Subcutaneous abdominal adipose tissue (tissue), 5 donors: Measurements from ENCODE around the gene PPP1R17.

Source experiments
- H3K27ac ChIP-seq: one replicate; pipeline ENCODE4 v1.7.0; 2013; ENCODE audit warnings: low read depth, mild to moderate bottlenecking, inconsistent platforms, low read length, moderate library complexity
- H3K27me3 ChIP-seq, 5 donors: one replicate each; pipeline ENCODE4 v1.7.0; 2013; ENCODE audit warnings: low read length in 5 of 5, inconsistent platforms in 1 of 5; ENCODE audit not compliant: control insufficient read depth in 5 of 5, insufficient read depth in 4 of 5
- H3K36me3 ChIP-seq, 5 donors: one replicate each; pipeline ENCODE4 v1.7.0; 2013; ENCODE audit warnings: low read length in 5 of 5; ENCODE audit not compliant: control insufficient read depth in 5 of 5, insufficient read depth in 5 of 5
- H3K4me1 ChIP-seq, 5 donors: one replicate each; pipeline ENCODE4 v1.7.0; 2013; ENCODE audit warnings: low read length in 5 of 5, mild to moderate bottlenecking in 3 of 5, moderate library complexity in 1 of 5; ENCODE audit not compliant: control insufficient read depth in 5 of 5, insufficient read depth in 5 of 5
- H3K4me3 ChIP-seq, 5 donors: one replicate each; pipeline ENCODE4 v1.7.0; 2013; ENCODE audit warnings: low read length in 5 of 5, low read depth in 1 of 5
- H3K9ac ChIP-seq, 5 donors: one replicate each; pipeline ENCODE4 v1.7.0; 2013; ENCODE audit warnings: low read length in 5 of 5, mild to moderate bottlenecking in 4 of 5, moderate library complexity in 3 of 5
- H3K9me3 ChIP-seq, 5 donors: one replicate each; pipeline ENCODE4 v1.7.0; 2013; ENCODE audit warnings: low read length in 5 of 5; ENCODE audit not compliant: control insufficient read depth in 5 of 5
- donor health status: healthy.
- donor health status: healthy.
- donor health status: healthy.
- donor health status: healthy.
- donor health status: healthy.

PPP1R17 gene

GRCh38 chr7:31695859-31696614 lies 9.0 kb downstream of the PPP1R17 start:
- no peaks in the 10 kb centered on the region for H3K9me3 ChIP-seq
- peaks cover 0 to 17% (median 3%) of the 10 kb centered on the region in 5 donors for H3K4me1 ChIP-seq
- H3K27me3 ChIP-seq, result no peaks in the 10 kb centered on the region
- no peak overlapping the region for H3K4me3 ChIP-seq
- no peak overlapping the region for H3K27ac ChIP-seq
- no peak overlapping the region for H3K9ac ChIP-seq
- H3K36me3 ChIP-seq, result no peaks in the 10 kb centered on the region

DNA sequence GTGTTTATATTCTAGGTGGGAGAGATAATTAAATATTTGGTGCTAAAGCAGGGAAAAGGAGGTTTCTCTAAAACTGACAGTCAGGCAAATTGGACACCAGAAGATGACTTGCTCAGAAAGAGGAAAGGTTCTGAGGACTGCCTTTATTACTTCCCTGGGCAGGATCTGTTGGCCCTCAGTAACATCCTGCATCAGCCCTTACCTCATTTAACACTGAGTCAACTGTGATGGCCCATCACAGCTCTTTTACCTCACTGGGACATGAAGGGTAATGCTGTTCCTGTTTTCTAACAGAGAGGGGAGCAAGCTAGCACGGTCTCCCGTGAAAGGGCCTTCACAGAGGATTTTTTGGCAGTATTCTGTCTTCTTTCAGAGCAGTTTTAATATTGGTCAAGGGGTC lies 12.0 kb downstream of the PPP1R17 start:
- Histone ChIP-seq H3K27me3 (no peaks in the 10 kb centered on the region), H3K4me3 (no peak overlapping the region), H3K36me3 (no peaks in the 10 kb centered on the region), H3K9ac (no peak overlapping the region), H3K9me3 (no peaks in the 10 kb centered on the region), H3K4me1 (peaks cover 0 to 9% (median 3%) of the 10 kb centered on the region in 5 donors), H3K27ac (no peak overlapping the region)

- Histone ChIP-seq H3K27ac (no peak overlapping the region), H3K4me3 (no peak overlapping the region), H3K4me1 (no peaks in the 10 kb centered on the region), H3K9me3 (no peaks in the 10 kb centered on the region), H3K36me3 (no peaks in the 10 kb centered on the region), H3K27me3 (no peaks in the 10 kb centered on the region), H3K9ac (no peak overlapping the region)
These were observed 15.3 kb downstream of the PPP1R17 start for GRCh38 chr7:31702354-31702753.

DNA sequence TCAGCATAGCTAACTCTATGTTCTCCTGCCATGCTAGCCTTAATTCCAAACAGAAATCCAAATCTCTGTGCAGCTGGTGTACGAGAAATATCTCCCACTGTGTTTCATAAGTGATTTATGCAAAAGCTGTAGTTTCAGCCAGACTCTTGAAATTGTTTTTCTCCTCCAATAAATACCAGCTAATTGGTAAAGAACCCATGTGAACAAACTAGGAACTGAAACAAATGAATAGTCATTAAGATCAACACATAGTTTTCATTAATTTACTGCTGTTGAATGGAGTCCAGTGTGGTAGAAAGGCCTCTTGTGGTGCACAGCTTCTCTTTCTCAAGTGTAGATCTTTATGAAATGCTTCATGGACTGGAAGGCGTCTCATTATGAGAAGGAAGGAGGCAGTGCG lies 18.4 kb downstream of the PPP1R17 start:
- Histone ChIP-seq H3K4me1 (no peaks in the 10 kb centered on the region), H3K36me3 (no peaks in the 10 kb centered on the region), H3K27ac (no peak overlapping the region), H3K9ac (no peak overlapping the region), H3K27me3 (peaks cover 0 to 2% (median 0%) of the 10 kb centered on the region in 5 donors), H3K4me3 (no peak overlapping the region), H3K9me3 (no peaks in the 10 kb centered on the region)

DNA sequence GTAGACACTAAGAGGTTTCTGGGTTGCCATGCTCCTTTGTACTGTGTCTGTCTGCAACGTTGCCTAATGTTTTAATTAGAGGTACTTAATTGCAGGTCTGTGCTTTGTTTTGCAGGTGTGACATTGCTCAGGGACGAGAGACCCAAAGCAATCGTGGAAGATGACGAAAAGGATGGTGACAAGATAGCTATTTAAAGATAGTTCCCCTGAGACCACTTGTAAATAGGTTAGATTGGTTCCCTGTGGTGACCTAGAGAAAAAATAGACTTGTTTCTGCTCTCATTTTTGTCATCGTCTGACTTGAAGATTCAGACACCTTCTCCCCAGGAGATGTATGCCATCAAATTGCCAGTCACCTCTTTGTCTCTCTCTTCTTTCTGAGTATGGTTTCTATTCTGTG lies 20.1 kb downstream of the PPP1R17 start:
- Histone ChIP-seq H3K27ac (no peak overlapping the region), H3K9ac (no peak overlapping the region), H3K27me3 (peaks cover 0 to 2% (median 0%) of the 10 kb centered on the region in 5 donors), H3K4me1 (no peaks in the 10 kb centered on the region), H3K4me3 (no peak overlapping the region), H3K36me3 (no peaks in the 10 kb centered on the region), H3K9me3 (no peaks in the 10 kb centered on the region)

- Histone ChIP-seq H3K27me3 (peaks cover 0 to 5% (median 0%) of the 10 kb centered on the region in 5 donors), H3K4me3 (no peak overlapping the region), H3K9me3 (peaks cover 0 to 4% (median 0%) of the 10 kb centered on the region in 5 donors), H3K4me1 (no peaks in the 10 kb centered on the region), H3K27ac (no peak overlapping the region), H3K9ac (no peak overlapping the region), H3K36me3 (no peaks in the 10 kb centered on the region)
These were observed 23.2 kb downstream of the PPP1R17 start for GRCh38 chr7:31710171-31710570.

- no peak overlapping the region for H3K4me3 ChIP-seq
- H3K9ac ChIP-seq, result no peak overlapping the region
- H3K27me3 ChIP-seq, result peaks cover 0 to 8% (median 0%) of the 10 kb centered on the region in 5 donors
- no peaks in the 10 kb centered on the region for H3K4me1 ChIP-seq
- no peak overlapping the region for H3K27ac ChIP-seq
- no peaks in the 10 kb centered on the region for H3K36me3 ChIP-seq
- H3K9me3 ChIP-seq, result peaks cover 0 to 4% (median 0%) of the 10 kb centered on the region in 5 donors
These were observed 29.3 kb downstream of the PPP1R17 start for GRCh38 chr7:31716355-31716754.

GRCh38 chr7:31720366-31720765 lies 33.4 kb downstream of the PPP1R17 start:
- H3K36me3 ChIP-seq, result no peaks in the 10 kb centered on the region
- no peaks in the 10 kb centered on the region for H3K4me1 ChIP-seq
- no peak overlapping the region for H3K4me3 ChIP-seq
- H3K9me3 ChIP-seq, result no peaks in the 10 kb centered on the region
- no peak overlapping the region for H3K27ac ChIP-seq
- H3K9ac ChIP-seq, result no peak overlapping the region
- H3K27me3 ChIP-seq, result peaks cover 0 to 3% (median 0%) of the 10 kb centered on the region in 5 donors

GRCh38 chr7:31724696-31725095 lies 37.7 kb downstream of the PPP1R17 start:
- Histone ChIP-seq H3K27ac (no peak overlapping the region), H3K4me1 (no peaks in the 10 kb centered on the region), H3K9me3 (no peaks in the 10 kb centered on the region), H3K4me3 (no peak overlapping the region), H3K36me3 (no peaks in the 10 kb centered on the region), H3K27me3 (no peaks in the 10 kb centered on the region), H3K9ac (no peak overlapping the region)

DNA sequence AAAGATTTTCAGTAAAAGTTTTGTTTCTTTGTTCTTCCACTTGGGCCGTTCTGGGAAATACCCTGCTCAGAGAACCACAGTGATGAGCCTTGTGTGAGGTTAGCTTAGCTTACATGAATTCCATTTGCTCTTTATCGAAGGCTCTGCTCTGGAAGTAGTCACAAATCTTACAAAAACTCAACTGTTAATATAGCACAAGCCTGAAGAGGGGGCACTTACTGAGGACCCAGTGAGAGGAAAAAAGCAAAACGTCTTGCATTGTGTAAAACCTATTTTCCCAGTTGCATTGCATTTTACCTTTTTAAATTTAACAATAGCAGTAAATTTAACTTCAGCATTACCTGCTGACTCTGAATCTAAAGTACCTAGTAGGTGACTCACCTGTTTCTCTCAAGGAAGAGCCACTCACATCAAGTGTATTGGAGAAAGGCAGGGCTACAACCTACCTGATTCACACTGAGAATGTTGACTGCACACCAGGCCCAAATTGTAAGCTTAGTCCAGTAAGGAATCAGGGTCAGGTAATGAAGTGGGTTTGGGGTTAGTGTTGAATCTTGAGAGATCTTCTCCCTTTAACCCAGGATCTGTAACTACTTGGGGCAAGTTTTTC lies 42.3 kb downstream of the PPP1R17 start:
- Histone ChIP-seq H3K9ac (no peak overlapping the region), H3K4me1 (no peaks in the 10 kb centered on the region), H3K36me3 (no peaks in the 10 kb centered on the region), H3K9me3 (no peaks in the 10 kb centered on the region), H3K4me3 (no peak overlapping the region), H3K27ac (no peak overlapping the region), H3K27me3 (peaks cover 0 to 5% (median 2%) of the 10 kb centered on the region in 5 donors)
